Eye (tissue), 1 donor: Measurements from ENCODE around the gene FNDC3A.
"Not testable (repeated sequence)": the region's sequence is repeated elsewhere in the genome, so short reads cannot be mapped to it uniquely, and the experiment has no call there.

Experiments
- DNase-seq: peaks from one replicate; pipeline ENCODE4 v3.0.0-alpha.2; 2015

Gene FNDC3A

GRCh38 chr13:48976576-48977285 is 1.0 kb downstream of the FNDC3A start:
- no peak for DNase-seq

DNA sequence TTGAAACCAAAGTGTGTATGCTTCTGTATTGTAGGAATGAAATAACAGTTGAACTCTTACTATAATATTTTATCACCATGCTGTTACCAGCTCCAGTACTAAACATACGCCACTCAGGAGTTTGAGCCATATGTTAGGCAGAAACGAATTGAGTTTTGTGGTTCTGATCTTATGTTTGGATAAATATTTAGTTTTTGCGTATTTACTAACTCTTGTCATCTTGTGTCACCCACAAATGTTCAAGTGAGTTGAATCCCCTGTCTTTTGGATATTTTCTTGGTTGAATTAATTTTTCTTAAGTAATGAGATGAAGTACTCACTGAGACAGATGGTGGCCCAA is 1.5 kb downstream of the FNDC3A start:
- DNase-seq, result no peak

DNA sequence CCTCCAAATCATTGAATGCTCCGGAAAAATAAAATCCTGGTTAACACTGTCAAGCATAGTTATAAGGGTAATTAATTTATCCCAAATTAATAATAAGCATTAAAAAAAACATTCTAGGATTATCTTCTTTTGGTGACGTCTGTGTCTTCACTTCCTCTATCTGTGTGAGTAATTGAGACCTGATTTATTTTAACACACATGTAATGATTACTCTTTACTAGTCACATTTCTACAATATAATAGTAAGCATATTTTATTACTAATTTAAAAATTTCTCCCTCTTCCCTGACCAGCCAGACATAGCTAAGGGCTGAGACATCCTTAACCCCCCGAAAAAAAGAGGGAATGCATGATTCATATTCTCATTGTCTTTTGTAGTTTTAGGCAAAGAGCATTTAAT is 2.3 kb downstream of the FNDC3A start:
- no peak for DNase-seq

DNA sequence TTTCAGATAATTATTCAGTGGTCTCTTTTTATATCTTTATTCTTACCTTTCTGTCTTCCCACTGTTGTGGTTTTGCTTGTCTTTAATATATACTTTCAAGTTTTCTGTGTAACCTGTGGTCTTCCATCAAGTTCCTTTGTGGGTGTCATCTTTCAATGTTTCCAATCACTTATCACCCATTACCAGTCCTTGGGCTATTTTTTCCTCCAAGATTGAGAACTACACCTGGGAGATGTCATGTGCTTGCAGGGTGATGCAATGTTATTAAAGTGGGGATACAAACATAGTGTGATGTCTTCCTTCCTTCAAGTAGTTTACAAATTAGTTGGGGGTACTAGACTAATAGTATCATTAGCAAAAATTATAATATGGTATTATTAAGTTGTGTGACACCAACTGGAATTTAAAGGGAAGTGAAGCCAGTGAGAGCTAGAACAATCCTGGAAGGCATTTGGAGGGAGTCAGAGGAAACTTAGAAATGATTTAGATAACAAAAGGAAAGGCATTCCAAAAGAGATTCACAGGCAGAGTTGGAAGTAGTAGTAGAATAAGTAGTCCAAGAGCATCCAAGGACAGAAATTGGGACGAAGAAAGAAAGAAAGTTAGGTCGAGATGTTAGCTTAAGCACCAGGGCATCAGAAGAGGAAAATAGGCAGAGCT is 3.4 kb downstream of the FNDC3A start:
- DNase-seq, result no peak

GRCh38 chr13:48979892-48980291 is 4.2 kb downstream of the FNDC3A start:
- DNase-seq, result no peak

DNA sequence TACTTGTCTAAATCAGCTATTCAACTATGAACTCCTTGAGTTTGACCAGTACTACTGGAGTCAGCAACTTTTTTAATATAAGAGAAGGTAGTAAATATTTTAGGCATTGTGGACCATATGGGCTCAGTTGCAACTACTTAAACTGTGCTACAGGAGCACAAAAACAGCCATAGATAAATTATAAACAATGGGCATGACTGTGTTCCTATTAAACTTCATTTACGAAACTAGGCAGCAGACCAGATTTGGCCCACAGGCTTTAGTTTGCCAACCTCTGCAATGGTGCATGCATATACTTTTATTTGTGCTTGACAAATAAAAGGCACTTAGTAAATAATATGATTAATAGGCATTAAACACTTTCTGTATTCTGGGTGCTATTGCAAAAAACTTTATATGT is 7.6 kb downstream of the FNDC3A start:
- DNase-seq, result no peak

GRCh38 chr13:48985756-48986155 is 10.0 kb downstream of the FNDC3A start:
- no peak for DNase-seq

GRCh38 chr13:48990900-48991299 is 15.2 kb downstream of the FNDC3A start:
- DNase-seq, result no peak

DNA sequence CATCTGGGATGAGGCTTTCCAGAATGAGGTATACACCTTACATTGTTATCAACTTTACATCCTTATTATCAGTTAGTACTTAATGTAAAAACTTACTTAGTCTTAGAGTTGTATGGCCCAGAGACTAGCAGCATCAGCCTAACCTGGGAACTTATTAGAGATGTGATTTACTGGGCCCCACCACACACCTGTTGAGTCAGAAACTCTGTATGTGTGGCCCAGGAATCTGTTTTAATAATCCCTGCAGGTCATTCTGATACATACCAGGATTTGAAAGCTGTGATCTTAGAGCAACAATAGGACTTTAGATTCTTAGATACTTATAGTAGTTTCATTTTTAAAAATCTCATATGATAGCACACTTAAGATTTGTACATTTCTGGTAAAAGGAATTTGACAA is 17.4 kb downstream of the FNDC3A start:
- no peak for DNase-seq

- no peak for DNase-seq
These were observed 19.0 kb downstream of the FNDC3A start for GRCh38 chr13:48994706-48995105.

- DNase-seq, result no peak
These were observed 23.1 kb downstream of the FNDC3A start for GRCh38 chr13:48998641-48999292.

DNA sequence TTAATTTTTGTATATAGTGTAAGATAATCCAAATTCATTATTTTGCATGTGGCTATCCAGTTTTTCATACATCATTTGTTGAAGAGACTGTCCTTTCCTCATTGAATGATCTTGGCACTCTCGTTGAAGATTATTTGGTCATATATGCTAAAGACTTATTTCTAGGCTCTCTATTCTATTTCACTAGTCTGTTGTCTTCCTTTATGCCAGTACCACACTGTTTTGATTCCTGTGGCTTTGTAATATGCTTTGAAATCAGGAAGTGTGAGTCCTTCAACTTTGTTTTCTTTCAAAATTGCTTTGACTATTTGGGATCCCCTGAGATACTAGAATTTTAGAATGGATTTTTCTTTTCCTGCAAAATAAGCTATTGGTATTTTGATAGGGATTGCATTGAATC is 24.5 kb downstream of the FNDC3A start:
- DNase-seq, result no peak

DNA sequence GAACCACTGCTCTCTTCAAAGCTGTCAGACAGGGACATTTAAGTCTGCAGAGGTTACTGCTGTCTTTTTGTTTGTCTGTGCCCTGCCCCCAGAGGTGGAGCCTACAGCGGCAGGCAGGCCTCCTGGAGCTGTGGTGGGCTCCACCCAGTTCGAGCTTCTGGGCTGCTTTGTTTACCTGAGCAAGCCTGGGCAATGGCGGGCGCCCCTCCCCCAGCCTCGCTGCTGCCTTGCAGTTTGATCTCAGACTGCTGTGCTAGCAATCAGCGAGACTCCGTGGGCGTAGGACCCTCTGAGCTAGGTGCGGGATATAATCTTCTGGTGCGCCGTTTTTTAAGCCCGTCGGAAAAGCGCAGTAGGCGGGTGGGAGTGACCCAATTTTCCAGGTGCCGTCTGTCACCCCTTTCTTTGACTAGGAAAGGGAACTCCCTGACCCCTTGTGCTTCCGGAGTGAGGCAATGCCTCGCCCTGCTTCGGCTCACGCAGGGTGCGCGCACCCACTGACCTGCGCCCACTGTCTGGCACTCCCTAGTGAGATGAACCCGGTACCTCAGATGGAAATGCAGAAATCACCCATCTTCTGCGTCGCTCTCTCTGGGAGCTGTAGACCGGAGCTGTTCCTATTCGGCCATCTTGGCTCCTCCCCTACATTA is 43.4 kb downstream of the FNDC3A start:
- not testable (repeated sequence) for DNase-seq

GRCh38 chr13:49020328-49020727 is 44.6 kb downstream of the FNDC3A start:
- DNase-seq, result no peak

DNA sequence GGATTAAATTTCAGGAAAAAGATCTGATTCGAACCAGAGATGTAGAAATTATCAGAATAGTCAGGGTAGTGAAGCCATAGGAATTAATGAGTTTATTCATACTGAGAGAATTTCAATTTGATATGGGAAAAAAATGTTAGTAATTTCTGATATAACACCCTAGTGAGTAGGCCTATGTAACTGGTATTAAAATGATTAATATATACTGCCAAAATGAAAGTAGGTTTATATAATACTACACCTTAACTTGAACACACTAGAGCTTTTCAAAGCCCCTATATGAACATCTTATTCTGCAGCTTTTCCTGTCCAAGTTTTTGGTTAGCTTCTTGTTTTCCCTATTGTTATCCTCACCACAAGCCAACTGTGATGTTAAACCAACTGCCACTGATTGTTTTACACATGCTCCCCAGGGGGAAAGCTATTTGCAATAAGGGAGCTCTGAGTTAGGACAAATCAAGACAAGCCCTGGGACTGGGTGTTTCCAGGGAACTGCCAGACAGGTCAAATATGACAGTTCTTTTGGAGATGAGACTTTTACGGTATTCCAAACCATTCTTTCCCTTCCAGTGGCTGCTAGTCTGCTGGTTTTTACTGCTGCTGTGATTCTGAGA is 45.3 kb downstream of the FNDC3A start:
- no peak for DNase-seq

- DNase-seq, result no peak
These were observed 46.2 kb downstream of the FNDC3A start for GRCh38 chr13:49021953-49022352.

GRCh38 chr13:49022472-49023144 is 46.9 kb downstream of the FNDC3A start:
- DNase-seq, result no peak

- no peak for DNase-seq
These were observed 47.7 kb downstream of the FNDC3A start for GRCh38 chr13:49023431-49023830.

DNA sequence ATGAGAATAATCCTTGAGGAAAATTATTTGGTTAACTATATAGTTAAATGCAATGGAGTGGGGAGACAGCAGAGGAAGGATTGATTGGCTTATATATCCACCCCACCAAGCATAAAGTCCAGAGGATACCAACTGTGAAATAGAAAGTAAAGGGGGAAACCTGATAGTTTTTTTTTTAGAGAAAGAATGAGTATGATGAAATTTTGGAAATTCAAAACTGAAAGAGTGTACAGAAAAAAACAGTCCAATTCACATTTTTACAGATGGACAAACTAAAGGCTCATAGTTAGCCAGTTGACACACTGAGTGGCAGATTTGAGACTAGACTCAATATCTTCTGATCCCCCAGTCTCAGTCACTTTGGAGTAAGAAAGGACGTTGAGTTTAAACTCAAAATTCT is 51.1 kb downstream of the FNDC3A start:
- no peak for DNase-seq

- no peak for DNase-seq
These were observed 53.9 kb downstream of the FNDC3A start for GRCh38 chr13:49029570-49029969.

DNA sequence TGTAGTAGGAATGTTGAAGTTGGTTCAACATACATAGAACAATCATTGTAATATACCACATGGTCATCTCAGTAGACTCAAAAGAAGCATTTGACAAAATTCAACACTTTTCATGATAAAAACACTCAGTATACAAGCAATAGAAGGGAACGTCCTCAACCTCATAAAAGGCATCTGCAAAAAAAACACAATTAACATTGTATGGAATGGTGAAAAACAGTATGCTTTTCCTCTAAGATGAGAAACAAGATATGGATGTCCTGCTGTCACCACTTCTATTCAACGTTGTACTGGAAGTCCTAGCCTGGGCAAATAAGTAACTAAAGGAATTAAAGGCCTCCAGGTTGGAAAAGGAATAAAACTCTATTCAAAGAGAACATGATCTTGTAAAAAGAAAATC is 54.5 kb downstream of the FNDC3A start:
- no peak for DNase-seq

DNA sequence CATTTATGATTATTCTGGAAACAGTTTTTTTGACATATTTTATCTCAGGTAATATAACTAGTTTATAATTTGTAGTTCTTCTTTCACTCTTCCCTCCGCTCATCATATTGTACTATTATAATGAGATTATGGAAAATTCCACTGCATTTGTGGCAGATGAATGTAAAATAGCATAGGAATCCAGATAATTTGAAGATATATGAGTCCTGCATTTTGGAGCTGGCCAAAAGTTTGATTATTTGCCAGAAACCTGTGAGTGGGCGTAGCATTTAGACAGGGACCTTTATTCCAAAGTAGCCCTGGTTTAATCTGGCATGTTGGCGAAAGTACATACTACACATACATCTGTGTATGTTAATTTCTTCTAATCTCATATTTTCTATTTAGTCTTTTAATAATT is 65.2 kb downstream of the FNDC3A start:
- DNase-seq, result no peak

GRCh38 chr13:49042476-49042875 is 66.8 kb downstream of the FNDC3A start:
- DNase-seq, result no peak
